ENCODE data around the gene KCMF1. TPM values are rescaled to one million over a fixed set of nuclear protein-coding genes. Genes with fewer than 3 reads are reported as not detected.

KCMF1 gene
- polyA plus RNA-seq, 3 donors: 22.5 to 52.9 (median 28.5) TPM

GRCh38 chr2:84996909-84997308 is 25.9 kb downstream of the KCMF1 start:
- Histone ChIP-seq H3K9ac (ENCODE audit: insufficient read depth, low read length, poor library complexity, severe bottlenecking) (no peak overlapping the region), H2AFZ (ENCODE audit: insufficient read depth, low read depth, low read length, poor library complexity, severe bottlenecking) (no peak overlapping the region), H3K27ac (ENCODE audit: low read depth in 1 of 2, low read length in 2 of 2) (peak overlapping the region in 1 of 2 donors; percentile 59), H4K20me1 (ENCODE audit: insufficient read depth, low read length) (peaks cover 94% of the 10 kb centered on the region), H3K4me3 (replicated peaks in 1 of 3; ENCODE audit: low read depth in 2 of 3, low read length in 3 of 3) (no peak overlapping the region), H3K36me3 (replicated peaks in 1 of 2; ENCODE audit: control insufficient read depth in 1 of 2, insufficient read depth in 2 of 2, low read length in 2 of 2) (no peaks in the 10 kb centered on the region), H3K27me3 (ENCODE audit: control insufficient read depth in 2 of 2, insufficient read depth in 2 of 2, low read length in 2 of 2) (no peaks in the 10 kb centered on the region), H3K4me1 (ENCODE audit: control insufficient read depth in 1 of 2, insufficient read depth in 2 of 2, low read length in 2 of 2) (peaks cover 4 to 6% of the 10 kb centered on the region in 2 donors), H3K9me3 (replicated peaks in 1 of 2; ENCODE audit: control insufficient read depth in 1 of 2, insufficient read depth in 1 of 2, low read length in 2 of 2) (no peaks in the 10 kb centered on the region), H3K79me2 (ENCODE audit: insufficient read depth, low read length) (peaks cover 98% of the 10 kb centered on the region), H3K4me2 (replicated peaks; ENCODE audit: extremely low read depth, low read length, poor library complexity, severe bottlenecking) (no peak overlapping the region)
- WGBS (ENCODE audit: insufficient coverage): no CpG with 5 or more reads among the region's 2 CpGs
- TF ChIP-seq CTCF (IDR thresholded peaks at IDR 0.05): no peak
- no peak overlapping the region for H3K4me3 Mint-ChIP-seq
- H3K9me3 Mint-ChIP-seq: no peaks in the 10 kb centered on the region
- H3K27me3 Mint-ChIP-seq (ENCODE audit: low read depth in 3 of 3): peaks cover 0 to 2% (median 0%) of the 10 kb centered on the region in 3 donors
- H3K4me1 Mint-ChIP-seq: peaks cover 7% of the 10 kb centered on the region
- H3K27ac Mint-ChIP-seq: no peak overlapping the region
- DNase-seq: no peak
- H3K36me3 Mint-ChIP-seq: peaks cover 3 to 14% of the 10 kb centered on the region in 2 donors
- intact Hi-C loops (cut with micrococcal nuclease): no loop called here

GRCh38 chr2:84999553-84999955 is 28.6 kb downstream of the KCMF1 start:
- Histone ChIP-seq H3K9ac (ENCODE audit: insufficient read depth, low read length, poor library complexity, severe bottlenecking) (no peak overlapping the region), H3K4me2 (replicated peaks; ENCODE audit: extremely low read depth, low read length, poor library complexity, severe bottlenecking) (no peak overlapping the region), H3K4me1 (ENCODE audit: control insufficient read depth in 1 of 2, insufficient read depth in 2 of 2, low read length in 2 of 2) (peaks cover 4 to 6% of the 10 kb centered on the region in 2 donors), H3K27me3 (ENCODE audit: control insufficient read depth in 2 of 2, insufficient read depth in 2 of 2, low read length in 2 of 2) (no peaks in the 10 kb centered on the region), H3K36me3 (replicated peaks in 1 of 2; ENCODE audit: control insufficient read depth in 1 of 2, insufficient read depth in 2 of 2, low read length in 2 of 2) (no peaks in the 10 kb centered on the region), H3K79me2 (ENCODE audit: insufficient read depth, low read length) (peaks cover 98% of the 10 kb centered on the region), H3K27ac (ENCODE audit: low read depth in 1 of 2, low read length in 2 of 2) (no peak overlapping the region), H4K20me1 (ENCODE audit: insufficient read depth, low read length) (peaks cover 84% of the 10 kb centered on the region), H2AFZ (ENCODE audit: insufficient read depth, low read depth, low read length, poor library complexity, severe bottlenecking) (no peak overlapping the region), H3K9me3 (replicated peaks in 1 of 2; ENCODE audit: control insufficient read depth in 1 of 2, insufficient read depth in 1 of 2, low read length in 2 of 2) (no peaks in the 10 kb centered on the region), H3K4me3 (replicated peaks in 1 of 3; ENCODE audit: low read depth in 2 of 3, low read length in 3 of 3) (no peak overlapping the region)
- no peaks in the 10 kb centered on the region for H3K9me3 Mint-ChIP-seq
- peaks cover 0 to 2% of the 10 kb centered on the region in 2 donors for H3K36me3 Mint-ChIP-seq
- H3K4me1 Mint-ChIP-seq: peaks cover 10% of the 10 kb centered on the region
- intact Hi-C loops (cut with micrococcal nuclease): no loop called here
- TF ChIP-seq CTCF (IDR thresholded peaks at IDR 0.05): no peak
- no peak overlapping the region for H3K4me3 Mint-ChIP-seq
- H3K27ac Mint-ChIP-seq: peak overlapping the region in 1 of 7 donors; percentile 5
- H3K27me3 Mint-ChIP-seq (ENCODE audit: low read depth in 3 of 3): no peaks in the 10 kb centered on the region
- no peak for DNase-seq
